ENCODE data around the gene CPNE4. TPM values are rescaled to one million over a fixed set of nuclear protein-coding genes. Genes with fewer than 3 reads are reported as not detected.

The CPNE4 gene
- total RNA-seq, 1 experiment from 2014 or later = 1.9 TPM

DNA sequence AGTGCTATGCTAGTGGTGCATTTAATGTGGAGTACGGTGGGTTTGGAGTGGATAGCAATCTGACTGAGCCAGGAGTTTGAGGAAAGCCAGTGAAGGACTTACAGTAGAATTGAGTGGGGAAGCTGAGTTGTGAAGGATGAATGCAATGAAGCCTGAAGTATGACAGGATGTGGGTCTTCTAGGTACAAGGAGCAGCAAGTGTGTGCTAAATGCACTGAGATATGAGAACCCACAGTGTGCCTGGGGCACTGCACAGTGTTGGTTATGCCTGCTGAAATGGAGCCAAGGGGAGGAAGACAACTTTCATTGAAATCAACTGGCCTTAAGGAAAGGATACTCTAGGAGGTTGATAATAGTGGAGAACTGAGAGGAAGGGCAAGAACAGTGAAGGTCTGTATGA, 426.5 kb downstream of the CPNE4 start:
- Mint-ChIP-seq H3K27me3 (ENCODE audit: low read depth) (no peaks in the 10 kb centered on the region), H3K4me1 (no peaks in the 10 kb centered on the region), H3K27ac (no peak overlapping the region; a peak in 1 of 7 replicates), H3K9me3 (no peaks in the 10 kb centered on the region), H3K4me3 (no peak overlapping the region), H3K36me3 (ENCODE audit: insufficient read depth in 1 of 3, low read depth in 3 of 3) (no peaks in the 10 kb centered on the region)
- Histone ChIP-seq H3T11ph (ENCODE audit: low read length) (no peak overlapping the region), H3K4me1 (ENCODE audit: insufficient read depth, low read length) (no peaks in the 10 kb centered on the region), H3K4ac (ENCODE audit: low read depth, low read length) (no peak overlapping the region), H4K20me1 (ENCODE audit: control insufficient read depth, insufficient read depth, insufficient read length) (no peaks in the 10 kb centered on the region), H2BK20ac (ENCODE audit: low read depth, low read length, poor library complexity, severe bottlenecking) (no peak overlapping the region), H3K4me2 (ENCODE audit: insufficient read depth, insufficient read length, low read length) (no peak overlapping the region), H3K27me3 (ENCODE audit: insufficient read depth, low read length) (no peaks in the 10 kb centered on the region), H2BK12ac (ENCODE audit: insufficient read length, low read depth, low read length) (no peak overlapping the region), H2BK15ac (ENCODE audit: low read depth, low read length) (no peak overlapping the region), H4K91ac (ENCODE audit: insufficient read length, low read depth, low read length) (no peak overlapping the region), H2BK120ac (ENCODE audit: low read depth, low read length, poor library complexity, severe bottlenecking) (no peak overlapping the region), H3K23me2 (ENCODE audit: insufficient read length, low read depth, low read length, poor library complexity, severe bottlenecking) (no peaks in the 10 kb centered on the region), H3K27ac (ENCODE audit: insufficient read length, low read depth, low read length) (no peak overlapping the region), H3K79me2 (ENCODE audit: insufficient read depth, low read length) (no peaks in the 10 kb centered on the region), H2BK5ac (ENCODE audit: insufficient read length, low read length) (no peak overlapping the region), H3K14ac (ENCODE audit: insufficient read depth, low read length) (no peak overlapping the region), H3K18ac (ENCODE audit: insufficient read length, low read depth, low read length) (no peak overlapping the region), H2AFZ (ENCODE audit: low read length) (no peak overlapping the region), H4K5ac (ENCODE audit: insufficient read length, low read depth, low read length) (no peak overlapping the region), H3K79me1 (ENCODE audit: insufficient read depth, low read depth, low read length, poor library complexity, severe bottlenecking) (no peaks in the 10 kb centered on the region), H3K56ac (ENCODE audit: insufficient read length, low read depth, low read length) (no peak overlapping the region), H4K8ac (replicated peaks; ENCODE audit: insufficient read length, low read depth, low read length) (no peak overlapping the region), H3K23ac (ENCODE audit: insufficient read length, low read depth, low read length) (no peak overlapping the region), H3K9ac (ENCODE audit: extremely low read depth, insufficient read length, low read length) (no peak overlapping the region), H2AK5ac (ENCODE audit: insufficient read length, low read length) (no peak overlapping the region), H3K9me3 (ENCODE audit: control insufficient read depth, low read depth, low read length) (no peaks in the 10 kb centered on the region)
- WGBS (ENCODE audit: extremely low coverage, insufficient read length, low lambda C conversion rate) = no CpG with 5 or more reads among the region's 1 CpG
- TF ChIP-seq CTCF (conservative IDR thresholded peaks at IDR 0.05) = no peak
- no peak for DNase-seq
